GM10847 (cell line): ENCODE measurements around the gene TAPBPL.
A peak's percentile ranks its signal among the peaks of the same experiment; 100 is the strongest.

Experiments
- POLR2A ChIP-seq: IDR thresholded peaks from 2 replicates; pipeline ENCODE4 v1.6.1; 2011; ENCODE audit not compliant: insufficient read length; ENCODE audit errors: extremely low read depth

TAPBPL gene

GRCh38 chr12:6430124-6430989 is 21.5 kb upstream of the TAPBPL start:
- TF ChIP-seq POLR2A: no peak

DNA sequence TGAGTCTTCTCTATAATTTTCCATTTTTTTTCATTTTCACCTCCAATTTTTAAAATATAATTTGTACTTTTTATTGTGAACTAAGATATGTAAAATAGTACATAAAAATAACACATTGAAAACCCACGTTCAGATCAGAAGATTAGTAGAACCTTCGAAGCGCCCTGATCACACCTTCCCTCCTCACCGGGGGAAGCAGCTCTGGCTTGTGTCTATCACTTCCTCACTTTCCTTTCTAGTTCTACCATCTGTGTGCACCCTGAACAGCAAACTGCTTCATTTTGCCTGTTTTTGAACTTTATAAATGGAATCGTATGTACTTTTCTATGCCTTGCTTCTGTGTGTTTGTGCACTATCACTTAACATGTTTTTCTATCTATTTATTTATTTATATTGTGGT is 18.9 kb upstream of the TAPBPL start:
- no peak for TF ChIP-seq POLR2A

GRCh38 chr12:6434205-6435140 is 17.4 kb upstream of the TAPBPL start:
- no peak for TF ChIP-seq POLR2A

DNA sequence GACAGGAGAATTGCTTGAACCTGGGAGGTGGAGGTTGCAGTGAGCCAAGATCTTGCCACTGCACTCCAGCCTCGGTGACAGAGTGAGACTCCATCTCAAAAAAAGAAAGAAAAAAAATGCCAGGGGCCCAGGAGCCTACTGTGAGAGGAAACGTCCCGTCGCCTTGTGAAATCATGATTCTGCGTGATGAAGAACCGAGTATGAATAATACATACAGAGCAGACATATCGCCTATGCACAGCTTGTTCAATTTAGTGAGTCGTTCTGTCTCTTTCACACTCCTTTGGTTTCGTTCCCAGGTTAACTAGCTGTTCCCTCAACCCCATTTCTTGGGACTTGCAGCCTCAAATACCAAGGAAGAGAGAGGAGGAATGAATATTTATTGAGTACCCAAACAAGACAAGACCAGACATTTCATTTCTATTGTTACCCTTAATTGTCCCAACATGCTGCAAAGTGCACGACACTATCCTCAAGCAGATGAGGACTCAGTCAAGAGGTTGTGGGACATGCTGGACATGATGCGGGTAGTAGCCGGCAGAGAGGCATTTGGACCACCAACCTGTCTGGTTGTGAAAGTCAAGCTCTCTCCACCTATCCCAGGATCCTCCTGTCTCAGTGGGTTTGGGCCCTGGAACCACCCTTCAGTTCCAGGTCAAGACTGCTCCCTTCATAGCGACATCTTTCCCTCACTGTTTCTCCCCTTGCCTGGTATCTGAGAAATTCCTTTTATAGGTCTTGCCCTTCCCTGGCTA is 15.7 kb upstream of the TAPBPL start:
- TF ChIP-seq POLR2A: no peak

DNA sequence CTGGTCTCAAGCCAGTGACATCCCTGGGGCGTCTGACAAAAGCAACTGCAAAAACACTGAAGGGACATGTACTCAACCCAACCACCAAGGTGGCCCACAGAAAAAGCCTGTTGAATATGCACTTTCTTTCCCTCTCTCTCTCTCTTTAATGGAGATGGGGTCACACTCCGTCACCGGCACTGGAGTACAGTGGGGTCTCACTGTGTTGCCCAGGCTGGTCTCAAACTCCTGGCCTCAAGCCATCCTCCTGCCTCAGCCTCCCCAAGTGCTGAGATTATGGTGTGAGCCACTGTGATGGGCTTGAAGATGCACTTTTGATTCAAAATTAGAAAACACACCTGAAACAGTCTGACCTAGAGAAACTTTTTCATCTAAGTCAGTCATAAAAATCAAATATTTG is 14.3 kb upstream of the TAPBPL start:
- no peak for TF ChIP-seq POLR2A

DNA sequence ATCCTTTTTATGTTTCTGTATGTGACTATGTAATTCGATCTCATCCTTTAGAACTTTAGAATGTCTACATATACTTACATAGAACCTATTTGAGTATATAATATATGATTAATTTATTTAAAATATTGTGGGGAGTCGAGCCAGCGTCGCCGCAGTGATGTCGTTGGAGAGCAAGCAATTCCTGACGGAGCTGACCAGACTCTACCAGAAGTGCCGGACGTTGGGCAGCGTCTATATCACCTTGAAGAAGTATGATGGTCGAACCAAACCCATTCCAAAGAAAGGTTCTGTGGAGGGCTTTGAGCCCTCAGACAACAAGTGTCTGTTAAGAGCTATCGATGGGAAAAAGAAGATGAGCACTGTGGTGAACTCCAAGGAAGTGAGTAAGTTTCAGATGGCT is 13.5 kb upstream of the TAPBPL start:
- TF ChIP-seq POLR2A: no peak

GRCh38 chr12:6440391-6440790 is 11.5 kb upstream of the TAPBPL start:
- TF ChIP-seq POLR2A: no peak

GRCh38 chr12:6442836-6443235 is 9.0 kb upstream of the TAPBPL start:
- TF ChIP-seq POLR2A: no peak

DNA sequence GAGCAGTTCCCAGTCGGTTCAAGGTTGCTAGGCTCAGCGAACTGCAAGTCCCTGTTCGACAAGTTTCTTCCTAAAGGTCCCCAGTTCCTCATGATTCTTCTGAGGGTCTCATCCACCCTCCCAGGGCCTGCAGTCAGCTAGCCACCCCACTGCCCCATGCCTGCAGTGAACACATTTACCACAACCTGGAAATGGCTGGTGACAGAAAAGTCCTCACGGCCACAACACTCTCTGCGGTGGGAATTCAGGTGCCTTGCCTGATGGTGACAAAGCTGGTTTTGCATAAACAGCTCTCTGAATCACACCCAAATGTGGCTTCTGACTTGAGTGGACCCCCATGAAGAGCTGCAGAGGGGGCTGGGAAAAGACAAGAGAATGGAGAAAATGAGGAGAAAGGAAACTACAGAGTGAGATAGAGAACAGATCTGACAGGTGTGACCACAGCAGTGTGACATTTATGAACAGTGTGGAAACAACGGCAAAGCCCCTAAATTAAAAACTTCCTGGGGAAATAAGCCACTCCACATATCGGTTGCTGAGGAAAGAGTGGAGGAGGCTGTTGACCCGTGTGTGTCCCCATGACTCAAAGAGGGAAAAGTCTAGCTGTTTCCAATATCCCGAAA is 8.4 kb upstream of the TAPBPL start:
- TF ChIP-seq POLR2A: peak; percentile 30

DNA sequence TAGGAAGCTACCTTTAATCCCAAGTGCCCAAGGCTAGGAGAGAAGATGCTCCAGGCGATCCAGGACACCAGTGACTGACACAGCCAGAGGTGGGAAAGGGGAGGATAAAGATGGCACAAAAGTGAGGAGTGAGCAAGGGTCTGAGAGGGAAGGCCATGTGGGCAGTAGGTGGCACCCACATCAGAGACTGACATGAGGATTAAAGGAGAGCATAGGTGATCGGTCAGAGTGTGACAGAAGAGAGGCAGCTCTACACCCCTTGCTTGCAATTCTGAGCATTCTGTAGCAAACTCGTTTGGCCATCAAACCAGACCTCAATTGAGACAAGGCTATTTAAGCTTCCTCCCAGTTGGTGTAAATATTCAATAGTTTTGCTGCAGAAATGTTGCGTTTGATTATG is 7.8 kb upstream of the TAPBPL start:
- TF ChIP-seq POLR2A: peak; percentile 26

GRCh38 chr12:6444704-6445688 is 6.8 kb upstream of the TAPBPL start, which contains the start of gene CD27:
TSS of gene CD27 (plus strand) at chr12:6444955. CDS start at chr12:6445096, 141 bp downstream.
- peak; percentile 58 for TF ChIP-seq POLR2A

- TF ChIP-seq POLR2A: no peak
Measured at GRCh38 chr12:6450091-6450868, 1.6 kb upstream of the TAPBPL start.

DNA sequence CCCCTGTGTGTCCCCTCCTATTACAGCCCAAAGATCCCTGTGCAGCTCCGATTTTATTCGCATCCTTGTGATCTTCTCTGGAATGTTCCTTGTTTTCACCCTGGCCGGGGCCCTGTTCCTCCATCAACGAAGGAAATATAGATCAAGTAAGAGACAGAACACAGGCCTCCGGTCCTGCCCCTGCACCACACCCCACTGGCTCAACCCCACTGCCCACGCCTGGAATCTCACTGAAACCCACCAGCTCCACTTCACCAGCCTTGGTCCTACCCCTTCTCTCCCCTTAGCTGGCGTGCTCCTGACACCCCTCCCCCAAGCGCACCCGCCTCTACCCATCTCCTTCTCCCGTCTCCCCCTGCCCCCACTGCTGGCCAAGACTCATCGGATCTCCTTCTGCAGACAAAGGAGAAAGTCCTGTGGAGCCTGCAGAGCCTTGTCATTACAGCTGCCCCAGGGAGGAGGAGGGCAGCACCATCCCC is 934 bp upstream of the TAPBPL start:
- no peak for TF ChIP-seq POLR2A
